Stomach (tissue), 9 donors: ENCODE data around the gene BMPR1B. TPM values are rescaled to one million over a fixed set of nuclear protein-coding genes. Genes with fewer than 3 reads are reported as not detected.

Experiments
- DNase-seq, 2 donors: peaks; one replicate each; pipeline versions ENCODE4 v3.0.0 to v3.0.0-alpha.2; 2013 to 2019
- H3K27ac ChIP-seq, 5 donors: fragments of 200-600 bp in 4 of 5; sonication (generic) in 4 of 5; one replicate each; pipeline ENCODE4 v1.5.1; 2013 to 2019; ENCODE audit warnings: mild to moderate bottlenecking in 1 of 5, moderate library complexity in 1 of 5
- H3K27me3 ChIP-seq, 3 donors: fragments of 200-600 bp; sonication (generic); one replicate each; pipeline ENCODE4 v1.5.1; 2017 to 2019; ENCODE audit warnings: mixed run types in 1 of 3
- H3K36me3 ChIP-seq, 4 donors: fragments of 200-600 bp; sonication (generic); 1 replicate in 3 of 4; 2 replicates in 1 of 4; pipeline ENCODE4 v1.5.1; 2016 to 2019
- H3K4me1 ChIP-seq, 4 donors: fragments of 200-600 bp; sonication (generic); one replicate each; pipeline ENCODE4 v1.5.1; 2016 to 2019
- H3K4me3 ChIP-seq, 4 donors: fragments of 200-600 bp; sonication (generic) in 3 of 4; one replicate each; pipeline ENCODE4 v1.5.1; 2016 to 2019; ENCODE audit warnings: mild to moderate bottlenecking in 1 of 4
- H3K9me3 ChIP-seq, 4 donors: fragments of 200-600 bp; sonication (generic); one replicate each; pipeline ENCODE4 v1.5.1; 2016 to 2019
- CTCF ChIP-seq, 7 experiments: fragments of 450-650 bp in 4 of 7; fragments of 200-600 bp in 3 of 7; sonication (generic) in 3 of 7; IDR thresholded peaks; one replicate each; pipeline ENCODE4 v1.5.1; 2016 to 2019; ENCODE audit warnings: antibody characterized with exemption in 7 of 7, control low read depth in 2 of 7, mild to moderate bottlenecking in 1 of 7
- EP300 ChIP-seq: sonication (generic); formaldehyde crosslinking; IDR thresholded peaks from one replicate; pipeline ENCODE4 v1.6.1; 2017; ENCODE audit warnings: antibody characterized with exemption
- POLR2A ChIP-seq, 4 donors: fragments of 450-650 bp; IDR thresholded peaks; one replicate each; pipeline ENCODE4 v1.6.1; 2016; ENCODE audit warnings: antibody characterized with exemption in 4 of 4, control low read depth in 2 of 4, mild to moderate bottlenecking in 1 of 4, moderate library complexity in 1 of 4
- POLR2AphosphoS5 ChIP-seq, 3 donors: sonication (generic); formaldehyde crosslinking; IDR thresholded peaks; one replicate each; pipeline ENCODE4 v1.6.1; 2016; ENCODE audit warnings: antibody characterized with exemption in 3 of 3
- WGBS, 5 donors: extraction: QIAGEN DNeasy Blood & Tissue Kit in 3 of 5; methylation state at CpG; one replicate each; pipeline versions ENCODE4 v1.1.5 to v1.1.7; 2013 to 2018; 5-methylcytosine and 5-hydroxymethylcytosine counted together
- intact Hi-C: fragments of 100-400 bp; cut with DNase I; formaldehyde crosslinking; loops from one replicate; pipeline ENCODE4 v1.15.1; 2023; ENCODE audit warnings: low total_unique reads
- polyA plus RNA-seq, 3 donors: library from polyadenylated mRNA; stranded (reverse); fragments of 200-250 nt; gene quantifications; one replicate each; pipeline ENCODE4 v1.2.3, GENCODE V29; 2013
- total RNA-seq, 5 donors: library from RNA; depleted of rRNA; stranded (reverse); fragments of >200 nt; gene quantifications; one replicate each; pipeline versions ENCODE4 v1.1.0 to v1.2.3, GENCODE V29; 2014 to 2016
- donor health status: healthy with polysubstance abuse.
- donor health status: Bipolar disorder and iron deficiency.
- donor health status: healthy.

The BMPR1B gene
- total and polyA plus RNA-seq, 8 donors, result 0.37 to 29.8 (median 1.5) TPM; not detected in 1

GRCh38 chr4:95108883-95109421 lies 351.2 kb downstream of the BMPR1B start:
- TF ChIP-seq CTCF (IDR thresholded peaks at IDR 0.05) (no peak), EP300 (no peak), POLR2A (IDR thresholded peaks at IDR 0.05) (no peak), POLR2AphosphoS5 (IDR thresholded peaks at IDR 0.05) (no peak)

GRCh38 chr4:95114521-95114920 lies 356.8 kb downstream of the BMPR1B start:
- Histone ChIP-seq H3K27ac (no peak overlapping the region), H3K27me3 (no peaks in the 10 kb centered on the region), H3K4me1 (no peaks in the 10 kb centered on the region), H3K4me3 (no peak overlapping the region), H3K36me3 (no peaks in the 10 kb centered on the region), H3K9me3 (no peaks in the 10 kb centered on the region)
- 77 to 87% (median 81%) methylated on average over 3 of the region's 3 CpGs for WGBS, 5 donors
- no peak for DNase-seq
- intact Hi-C loops, result no loop called here
- TF ChIP-seq CTCF (IDR thresholded peaks at IDR 0.05) (no peak), POLR2AphosphoS5 (IDR thresholded peaks at IDR 0.05) (no peak), POLR2A (IDR thresholded peaks at IDR 0.05) (no peak), EP300 (no peak)

More at GRCh38 chr4:95108883-95109421, 351.2 kb downstream of the BMPR1B start:
- no peak overlapping the region for H3K4me3 ChIP-seq
- H3K4me1 ChIP-seq, result peaks cover 4 to 18% (median 5%) of the 10 kb centered on the region in 4 donors
- intact Hi-C loops, result no loop called here
- 49 to 88% (median 64%) methylated on average over 1 of the region's 1 CpG for WGBS, 5 donors
- H3K27me3 ChIP-seq, result no peaks in the 10 kb centered on the region
- no peak overlapping the region for H3K27ac ChIP-seq
- no peaks in the 10 kb centered on the region for H3K9me3 ChIP-seq
- DNase-seq, result no peak
- H3K36me3 ChIP-seq, result no peaks in the 10 kb centered on the region

- H3K9me3 ChIP-seq, result no peaks in the 10 kb centered on the region
- WGBS, 5 donors, result 24 to 57% (median 41%) methylated on average over 6 of the region's 6 CpGs
- H3K4me3 ChIP-seq, result no peak overlapping the region
- DNase-seq, result peak in 1 of 2 donors; percentile 23
- H3K36me3 ChIP-seq, result no peaks in the 10 kb centered on the region
- no peaks in the 10 kb centered on the region for H3K4me1 ChIP-seq
- H3K27me3 ChIP-seq, result no peaks in the 10 kb centered on the region
- peak in 1 of 3 donors; percentile 11 for TF ChIP-seq POLR2AphosphoS5 (IDR thresholded peaks at IDR 0.05)
- no peak for TF ChIP-seq POLR2A (IDR thresholded peaks at IDR 0.05)
- peak overlapping the region in 1 of 5 donors; percentile 21 for H3K27ac ChIP-seq
- intact Hi-C loops, result no loop called here
Observed at GRCh38 chr4:95118497-95118896, 360.7 kb downstream of the BMPR1B start.

GRCh38 chr4:95120456-95120855 lies 362.7 kb downstream of the BMPR1B start:
- 90 to 95% (median 94%) methylated on average over 2 of the region's 2 CpGs for WGBS, 5 donors
- H3K27me3 ChIP-seq, result no peaks in the 10 kb centered on the region
- no peak overlapping the region for H3K27ac ChIP-seq
- H3K4me1 ChIP-seq, result no peaks in the 10 kb centered on the region
- no peaks in the 10 kb centered on the region for H3K36me3 ChIP-seq
- no peaks in the 10 kb centered on the region for H3K9me3 ChIP-seq
- no peak overlapping the region for H3K4me3 ChIP-seq
- no peak for TF ChIP-seq CTCF (IDR thresholded peaks at IDR 0.05)
- no peak for TF ChIP-seq EP300
- TF ChIP-seq POLR2AphosphoS5 (IDR thresholded peaks at IDR 0.05), result no peak
- no peak for TF ChIP-seq POLR2A (IDR thresholded peaks at IDR 0.05)
- DNase-seq, result no peak
- intact Hi-C loops, result loop anchor here (10.0 kb wide), 1 partner anchor 496 kb away; no protein-coding TSS in a partner anchor

GRCh38 chr4:95122001-95122400 lies 364.2 kb downstream of the BMPR1B start:
- H3K27ac ChIP-seq, result no peak overlapping the region
- no peaks in the 10 kb centered on the region for H3K36me3 ChIP-seq
- no peaks in the 10 kb centered on the region for H3K4me1 ChIP-seq
- no peak for DNase-seq
- no peak overlapping the region for H3K4me3 ChIP-seq
- no peak for TF ChIP-seq POLR2A (IDR thresholded peaks at IDR 0.05)
- no peak for TF ChIP-seq POLR2AphosphoS5 (IDR thresholded peaks at IDR 0.05)
- TF ChIP-seq EP300, result no peak
- no peak for TF ChIP-seq CTCF (IDR thresholded peaks at IDR 0.05)
- 35 to 72% (median 60%) methylated on average over 9 of the region's 9 CpGs for WGBS, 5 donors
- H3K9me3 ChIP-seq, result no peaks in the 10 kb centered on the region
- no peaks in the 10 kb centered on the region for H3K27me3 ChIP-seq
- intact Hi-C loops, result loop anchor here (10.0 kb wide), 1 partner anchor 497 kb away; no protein-coding TSS in a partner anchor
